Psoas muscle (tissue), 8 donors: ENCODE data around the gene ASB15. TPM values are rescaled to one million over a fixed set of nuclear protein-coding genes. Genes with fewer than 3 reads are reported as not detected.

Experiments used
- ATAC-seq, 4 donors: fragments of 200-7000 bp; cut with Tn5 transposase; one replicate each; pipeline ENCODE4 v1.9.1; 2020; ENCODE audit warnings: moderate library complexity in 3 of 4, mild to moderate bottlenecking in 2 of 4
- DNase-seq, 2 donors: peaks; one replicate each; pipeline ENCODE4 v3.0.0-alpha.2; 2020
- H3K27ac ChIP-seq: fragments of 200-600 bp; one replicate; pipeline ENCODE4 v1.8.0; 2022
- H3K27me3 ChIP-seq, 3 donors: fragments of 200-600 bp in 1 of 3; one replicate each; pipeline versions ENCODE4 v1.6.1 to v1.8.0; 2013 to 2022; ENCODE audit warnings: low read length in 2 of 3, mild to moderate bottlenecking in 2 of 3, moderate library complexity in 1 of 3; ENCODE audit not compliant: insufficient read depth in 3 of 3
- H3K36me3 ChIP-seq, 2 donors: fragments of 200-600 bp in 1 of 2; one replicate each; pipeline versions ENCODE4 v1.6.1 to v1.8.0; 2013 to 2022; ENCODE audit warnings: low read depth in 1 of 2, mild to moderate bottlenecking in 1 of 2, moderate library complexity in 1 of 2; ENCODE audit not compliant: insufficient read depth in 1 of 2
- H3K4me1 ChIP-seq: fragments of 200-600 bp; one replicate; pipeline ENCODE4 v1.8.0; 2022
- H3K4me3 ChIP-seq: fragments of 200-600 bp; one replicate; pipeline ENCODE4 v1.8.0; 2022; ENCODE audit warnings: mild to moderate bottlenecking
- H3K9me3 ChIP-seq: fragments of 200-600 bp; one replicate; pipeline ENCODE4 v1.8.0; 2022
- CTCF ChIP-seq: fragments of 200-600 bp; IDR thresholded peaks from one replicate; pipeline ENCODE4 v1.8.0; 2022; ENCODE audit warnings: antibody characterized with exemption
- WGBS, 3 donors: extraction: QIAGEN DNeasy Blood & Tissue Kit; methylation state at CpG; one replicate each; pipeline versions ENCODE4 v1.1.6 to v1.1.7; 2013; 5-methylcytosine and 5-hydroxymethylcytosine counted together
- intact Hi-C, 2 donors: fragments of 100-400 bp; cut with DNase I; formaldehyde crosslinking; loops; one replicate each; pipeline versions ENCODE4 v1.11.0 to v1.14.2; 2022
- polyA plus RNA-seq, 3 donors: library from polyadenylated mRNA; stranded (reverse); fragments of 200-250 nt; gene quantifications; one replicate each; pipeline ENCODE4 v1.2.3, GENCODE V29; 2013
- total RNA-seq, 4 donors: library from RNA; stranded (reverse); fragmentation: NEBNext Ultra II Directional in 2 of 4; extraction: Animal tissue kit (Norgen Biotek cat#: 25700) in 2 of 4; gene quantifications; one replicate each; pipeline versions ENCODE4 v1.2.1 to v1.2.4, GENCODE V29; 2021 to 2023
- donor health status: healthy with polysubstance abuse.
- donor health status: DM: no; HTN: no; CAD: no; lungs with moderate emphysema.
- donor health status: Bipolar disorder and iron deficiency.
- donor health status: healthy.
- donor health status: DM: yes; HTN: yes; CAD: no.
- donor health status: DM: no; HTN: no; CAD: no.
- donor health status: DM: no; HTN: no; CAD: no.
- donor health status: DM: yes; HTN: yes; CAD: no.

The ASB15 gene
- total and polyA plus RNA-seq, 7 donors, result 0.12 to 23.6 (median 10.3) TPM

GRCh38 chr7:123660514-123661354 lies 59.1 kb downstream of the ASB15 start:
- no peak for TF ChIP-seq CTCF
- DNase-seq, result no peak
- intact Hi-C loops, result no loop called here
- peak in 1 of 4 donors; percentile 32 for ATAC-seq
- H3K27ac ChIP-seq, result peak overlapping the region; percentile 89
- 23 to 30% (median 28%) methylated on average over 8 of the region's 8 CpGs for WGBS, 3 donors
- H3K4me3 ChIP-seq, result peak overlapping the region; percentile 69
- H3K9me3 ChIP-seq, result no peaks in the 10 kb centered on the region
- H3K36me3 ChIP-seq, result peaks cover 0 to 79% of the 10 kb centered on the region in 2 donors
- H3K27me3 ChIP-seq, result no peaks in the 10 kb centered on the region
- H3K4me1 ChIP-seq, result peaks cover 5% of the 10 kb centered on the region

GRCh38 chr7:123661765-123662164 lies 60.1 kb downstream of the ASB15 start:
- Histone ChIP-seq H3K9me3 (no peaks in the 10 kb centered on the region), H3K27me3 (no peaks in the 10 kb centered on the region), H3K27ac (peak overlapping the region; percentile 89), H3K36me3 (peaks cover 0 to 77% of the 10 kb centered on the region in 2 donors), H3K4me3 (peak overlapping the region; percentile 69), H3K4me1 (peaks cover 12% of the 10 kb centered on the region)
- DNase-seq, result no peak
- 11 to 32% (median 20%) methylated on average over 1 of the region's 1 CpG for WGBS, 3 donors
- ATAC-seq, result no peak
- intact Hi-C loops, result no loop called here
- no peak for TF ChIP-seq CTCF

- H3K4me3 ChIP-seq, result peak overlapping the region; percentile 69
- H3K9me3 ChIP-seq, result no peaks in the 10 kb centered on the region
- intact Hi-C loops, result no loop called here
- peaks cover 12% of the 10 kb centered on the region for H3K4me1 ChIP-seq
- DNase-seq (no peak), ATAC-seq (no peak)
- H3K36me3 ChIP-seq, result peaks cover 0 to 74% of the 10 kb centered on the region in 2 donors
- H3K27me3 ChIP-seq, result no peaks in the 10 kb centered on the region
- no peak for TF ChIP-seq CTCF
- 32 to 55% (median 39%) methylated on average over 15 of the region's 15 CpGs for WGBS, 3 donors
- peak overlapping the region; percentile 89 for H3K27ac ChIP-seq
Observed at GRCh38 chr7:123662293-123662692, 60.7 kb downstream of the ASB15 start.

GRCh38 chr7:123662755-123663154 lies 61.1 kb downstream of the ASB15 start:
- peaks cover 12% of the 10 kb centered on the region for H3K4me1 ChIP-seq
- 18 to 30% (median 23%) methylated on average over 3 of the region's 3 CpGs for WGBS, 3 donors
- intact Hi-C loops, result no loop called here
- peaks cover 0 to 71% of the 10 kb centered on the region in 2 donors for H3K36me3 ChIP-seq
- H3K27ac ChIP-seq, result peak overlapping the region; percentile 89
- no peaks in the 10 kb centered on the region for H3K27me3 ChIP-seq
- ATAC-seq, result no peak
- no peaks in the 10 kb centered on the region for H3K9me3 ChIP-seq
- DNase-seq, result no peak
- H3K4me3 ChIP-seq, result peak overlapping the region; percentile 69
- no peak for TF ChIP-seq CTCF
